Measurements from ENCODE around the gene CNOT6.
"Not testable (repeated sequence)": the region's sequence is repeated elsewhere in the genome, so short reads cannot be mapped to it uniquely, and the experiment has no call there.

Gene CNOT6

DNA sequence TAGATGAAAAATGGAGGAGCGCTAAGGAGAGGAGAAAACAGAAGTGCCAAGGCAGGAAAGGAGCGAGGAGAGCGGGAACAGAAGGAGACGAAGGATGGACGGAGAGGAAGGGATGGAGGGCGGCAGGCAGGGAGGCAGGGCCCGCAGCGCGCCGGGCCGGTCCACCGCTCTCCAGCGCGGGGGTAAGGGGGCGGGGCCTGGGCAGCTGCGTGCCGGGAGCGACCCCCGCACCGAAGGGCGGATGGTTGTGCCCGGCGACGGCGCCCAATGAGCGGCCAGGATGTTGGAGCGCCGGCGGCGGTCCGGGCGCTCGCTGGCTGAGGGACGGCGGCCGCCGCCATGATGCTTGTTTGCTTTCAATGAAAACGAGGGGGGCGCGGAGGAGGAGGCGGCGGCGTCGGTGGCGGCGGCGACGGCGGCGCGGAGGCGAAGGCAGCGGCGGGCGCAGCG lies at the start of gene CNOT6:
TSS of gene CNOT6 (plus strand) at position 320 of the 450 bp plus-strand sequence. CDS start 34,898 bp downstream, outside the sequence.
- TF ChIP-seq ZNF274 (IDR thresholded peaks at IDR 0.05; ENCODE audit: low read depth, low read length) = no peak
- peak within 1 kb of the TSS; percentile 94 for H3K4me3 ChIP-seq (ENCODE audit: low read length)

DNA sequence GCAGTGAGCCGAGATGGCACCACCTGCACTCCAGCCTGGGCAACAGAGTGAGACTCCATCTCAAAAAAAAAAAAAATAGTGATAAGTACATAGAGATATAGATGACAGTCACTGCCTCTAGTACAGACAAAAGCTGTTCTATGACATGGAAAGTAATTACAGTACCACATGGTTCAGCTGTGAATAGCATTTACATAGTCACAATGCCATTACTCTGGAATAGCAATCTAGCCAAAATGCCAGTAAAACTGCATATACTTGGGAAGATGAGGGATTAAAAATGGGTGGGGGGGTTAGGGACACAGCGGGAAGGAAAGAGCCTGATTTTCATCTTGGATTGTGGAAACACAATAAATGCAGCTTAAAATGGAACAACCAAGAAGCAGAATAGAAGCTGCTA lies 39.4 kb upstream of the CNOT6 start:
- no peak overlapping the region for H3K4me3 ChIP-seq (ENCODE audit: low read length)
- TF ChIP-seq ZNF274 (IDR thresholded peaks at IDR 0.05; ENCODE audit: low read depth, low read length) = no peak

DNA sequence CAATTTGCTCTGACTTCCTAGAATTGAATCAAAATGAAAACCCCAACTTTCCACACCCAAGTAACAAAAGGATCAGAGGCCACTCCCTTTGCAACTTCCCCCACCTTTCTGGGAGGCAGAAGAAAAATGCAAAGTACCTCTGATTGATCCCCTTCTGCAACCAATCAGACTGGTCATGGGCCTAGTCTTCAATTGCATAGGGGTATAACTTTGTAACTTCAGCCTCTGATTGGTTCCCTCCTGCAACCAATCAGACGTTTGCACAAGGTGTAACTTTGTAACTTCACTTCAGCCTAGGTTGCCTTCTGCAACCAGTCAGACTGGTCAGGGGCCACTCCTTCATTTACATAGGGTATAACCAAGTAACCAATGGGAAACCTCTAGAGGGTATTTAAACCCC lies 38.3 kb upstream of the CNOT6 start:
- no peak overlapping the region for H3K4me3 ChIP-seq (ENCODE audit: low read length)
- no peak for TF ChIP-seq ZNF274 (IDR thresholded peaks at IDR 0.05; ENCODE audit: low read depth, low read length)

DNA sequence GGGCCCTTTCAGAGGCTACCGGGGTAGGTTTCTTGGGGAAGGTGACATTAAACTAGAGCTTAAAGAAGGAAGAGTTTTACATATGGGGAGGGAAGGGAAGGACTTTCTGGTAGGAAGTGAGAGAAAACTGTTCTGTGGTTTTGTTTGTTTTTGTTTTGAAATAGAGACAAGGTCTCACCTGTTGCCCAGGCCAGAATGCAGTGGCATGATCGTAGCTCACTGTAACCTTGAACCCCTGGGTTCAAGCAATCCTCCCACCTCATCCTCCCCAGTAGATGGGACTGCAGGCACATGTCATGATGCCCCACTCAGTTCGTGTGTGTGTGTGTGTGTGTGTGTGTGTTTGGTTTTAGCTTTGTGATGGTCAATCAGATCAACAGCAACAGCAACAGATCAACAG lies 37.4 kb upstream of the CNOT6 start:
- H3K4me3 ChIP-seq (ENCODE audit: low read length) = no peak overlapping the region
- TF ChIP-seq ZNF274 (IDR thresholded peaks at IDR 0.05; ENCODE audit: low read depth, low read length) = no peak

DNA sequence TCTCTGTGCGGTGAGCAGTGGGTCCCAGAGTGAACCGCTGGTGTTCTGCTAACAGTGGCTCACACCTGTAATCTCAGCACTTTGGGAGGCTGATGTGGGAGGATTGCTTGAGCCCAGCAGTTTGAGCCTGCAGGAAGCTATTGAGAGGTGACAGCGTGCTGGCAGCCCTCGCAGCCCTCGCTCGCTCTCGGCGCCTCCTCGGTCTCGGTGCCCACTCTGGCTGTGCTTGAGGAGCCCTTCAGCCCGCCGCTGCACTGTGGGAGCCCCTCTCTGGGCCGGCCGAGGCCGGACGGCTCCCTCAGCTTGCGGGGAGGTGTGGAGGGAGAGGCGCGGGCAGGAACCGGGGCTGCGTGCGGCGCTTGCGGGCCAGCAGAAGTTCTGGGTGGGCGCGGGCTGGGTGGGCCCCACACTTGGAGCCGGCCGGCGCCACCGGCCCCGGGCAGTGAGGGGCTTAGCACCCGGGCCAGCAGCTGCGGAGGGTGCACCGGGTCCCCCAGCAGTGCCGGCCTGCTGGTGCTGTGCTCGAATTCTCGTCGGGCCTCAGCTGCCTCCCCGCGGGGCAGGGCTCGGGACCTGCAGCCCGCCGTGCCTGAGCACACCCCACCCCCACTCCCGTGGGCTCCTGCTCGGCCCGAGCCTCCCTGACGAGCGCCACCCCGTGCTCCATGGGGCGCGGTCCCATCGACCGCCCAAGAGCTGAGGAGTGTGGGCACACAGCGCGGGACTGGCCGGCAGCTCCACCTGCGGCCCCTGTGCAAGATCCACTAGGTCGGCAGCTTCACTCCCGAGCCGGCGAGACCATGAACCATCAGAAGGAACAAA lies 35.1 kb upstream of the CNOT6 start:
- not testable (repeated sequence) for H3K4me3 ChIP-seq (ENCODE audit: low read length)

DNA sequence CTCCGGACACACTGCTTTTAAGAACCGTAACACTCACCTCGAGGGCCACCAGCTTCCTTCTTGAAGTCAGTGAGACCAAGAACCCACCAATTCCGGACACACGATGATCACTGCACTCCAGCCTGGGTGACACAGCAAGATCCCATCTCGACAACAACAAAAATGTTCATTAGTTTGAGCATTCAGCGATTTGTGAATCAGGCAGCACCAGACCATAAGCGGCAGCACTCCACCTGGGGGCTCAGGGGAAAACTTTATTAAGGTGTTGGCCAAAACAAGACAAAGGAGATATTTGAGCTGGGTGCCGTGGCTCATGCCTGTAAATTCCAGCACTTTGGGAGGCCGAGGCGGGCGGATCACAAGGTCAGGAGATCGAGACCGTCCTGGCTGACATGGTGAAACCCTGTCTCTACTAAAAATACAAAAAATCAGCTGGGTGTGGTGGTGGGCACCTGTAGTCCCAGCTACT lies 34.5 kb upstream of the CNOT6 start:
- not testable (repeated sequence) for H3K4me3 ChIP-seq (ENCODE audit: low read length)

DNA sequence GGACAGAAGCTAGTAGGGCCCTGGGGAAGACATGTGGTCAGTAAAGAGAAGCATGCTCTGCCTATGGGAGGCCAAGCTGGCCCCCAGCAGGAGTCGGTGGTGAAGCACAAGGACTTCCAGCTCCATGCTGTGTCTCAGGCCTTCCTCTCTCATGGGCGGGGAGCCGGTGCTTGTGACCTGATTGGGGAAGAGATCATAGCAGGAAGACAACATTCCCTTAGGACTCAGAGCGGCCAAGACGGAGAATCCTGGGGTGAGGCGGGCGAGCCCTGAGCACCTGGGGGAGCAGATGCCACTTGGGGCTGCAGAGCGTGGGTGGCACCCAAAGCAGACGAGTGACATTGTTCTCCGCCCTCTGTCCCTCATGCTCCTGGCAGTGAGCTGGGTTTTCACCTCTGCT lies 33.3 kb upstream of the CNOT6 start:
- H3K4me3 ChIP-seq (ENCODE audit: low read length) = no peak overlapping the region
- no peak for TF ChIP-seq ZNF274 (IDR thresholded peaks at IDR 0.05; ENCODE audit: low read depth, low read length)

DNA sequence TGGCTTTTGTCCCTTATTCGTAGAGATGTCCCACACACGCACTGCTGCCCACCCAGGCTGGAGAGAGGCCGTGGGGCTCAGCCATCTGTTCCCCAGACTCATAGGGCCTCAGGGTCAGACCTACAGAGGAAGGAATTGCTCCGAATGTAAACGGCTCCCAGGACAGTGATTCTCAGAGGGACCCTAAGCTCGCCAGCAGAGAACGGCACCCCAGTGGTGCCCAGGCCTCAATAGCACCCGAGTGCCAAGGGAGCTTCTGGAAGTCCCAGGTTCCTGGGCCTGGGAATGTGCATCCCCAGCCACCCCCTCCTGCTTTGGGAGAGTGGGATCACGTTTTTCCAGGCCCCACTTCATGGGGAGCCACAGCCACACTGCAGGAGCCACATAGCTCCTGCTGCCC lies 32.9 kb upstream of the CNOT6 start:
- no peak for TF ChIP-seq ZNF274 (IDR thresholded peaks at IDR 0.05; ENCODE audit: low read depth, low read length)
- H3K4me3 ChIP-seq (ENCODE audit: low read length) = no peak overlapping the region

DNA sequence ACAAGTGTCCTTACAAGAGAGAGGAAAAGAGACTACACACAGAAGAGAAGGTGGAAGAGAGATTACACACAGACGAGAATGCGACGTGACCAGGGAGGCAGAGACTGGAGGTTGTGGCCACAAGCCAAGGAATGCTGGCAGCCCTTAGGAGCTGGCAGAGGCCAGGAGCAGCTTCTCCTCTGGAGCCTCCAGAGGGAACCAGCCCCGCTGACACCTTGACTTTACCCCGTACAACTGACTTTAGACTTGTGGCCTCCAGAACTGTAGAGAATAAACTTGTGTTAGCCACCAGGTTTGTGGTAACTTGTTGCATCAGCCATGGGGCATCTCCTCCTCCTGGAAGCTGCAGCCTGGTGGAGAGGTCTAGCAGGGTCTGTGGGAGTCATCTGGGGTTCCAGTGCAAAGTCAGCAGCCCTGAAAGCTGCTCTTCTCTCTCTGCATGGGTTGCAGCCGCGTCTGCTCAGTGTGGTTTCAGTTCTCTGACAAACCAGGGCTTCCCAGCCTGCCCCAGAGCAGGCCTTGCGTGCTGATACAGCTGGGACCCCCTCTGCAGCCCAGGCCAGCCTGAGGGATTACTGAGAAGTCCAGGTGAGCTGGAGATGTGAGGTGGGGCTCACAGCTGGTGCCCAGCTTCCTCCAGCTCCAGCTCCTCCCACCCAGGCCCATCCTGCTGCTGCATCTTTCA lies 30.8 kb upstream of the CNOT6 start:
- no peak for TF ChIP-seq ZNF274 (IDR thresholded peaks at IDR 0.05; ENCODE audit: low read depth, low read length)
- no peak overlapping the region for H3K4me3 ChIP-seq (ENCODE audit: low read length)

DNA sequence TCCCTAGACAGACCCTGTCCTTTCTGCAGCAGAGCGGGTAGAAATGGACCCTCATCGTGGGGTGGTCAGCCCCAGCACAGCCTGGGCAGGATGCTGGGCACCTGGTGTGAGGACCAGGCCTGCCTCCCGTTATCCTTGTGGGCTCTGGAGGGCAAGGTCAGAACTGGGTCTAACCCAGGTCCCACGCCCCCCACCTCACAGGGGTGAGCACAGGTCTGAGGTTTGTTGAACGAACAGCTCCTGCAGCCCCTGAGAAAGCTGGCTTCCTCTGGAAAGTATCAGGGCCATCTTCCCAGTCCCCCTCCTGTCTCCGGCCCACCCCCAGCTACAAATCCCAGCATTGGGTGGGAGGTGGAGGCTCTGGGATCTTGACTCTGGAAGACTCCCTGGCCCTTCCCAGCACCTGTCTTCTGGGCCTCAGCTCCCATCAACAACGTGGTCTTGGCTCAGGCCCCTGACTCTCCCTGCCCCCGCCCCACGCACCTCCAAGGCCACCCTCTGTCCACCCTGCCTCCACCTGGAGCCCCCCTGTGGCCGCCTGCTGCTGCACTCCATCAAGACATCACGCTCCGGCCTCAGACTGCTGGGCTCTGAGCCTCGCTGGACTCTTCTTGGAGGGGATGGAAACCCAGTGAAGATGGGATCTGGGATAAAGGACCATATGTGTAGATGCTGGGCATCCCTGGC lies 30.1 kb upstream of the CNOT6 start:
- no peak for TF ChIP-seq ZNF274 (IDR thresholded peaks at IDR 0.05; ENCODE audit: low read depth, low read length)
- no peak overlapping the region for H3K4me3 ChIP-seq (ENCODE audit: low read length)

DNA sequence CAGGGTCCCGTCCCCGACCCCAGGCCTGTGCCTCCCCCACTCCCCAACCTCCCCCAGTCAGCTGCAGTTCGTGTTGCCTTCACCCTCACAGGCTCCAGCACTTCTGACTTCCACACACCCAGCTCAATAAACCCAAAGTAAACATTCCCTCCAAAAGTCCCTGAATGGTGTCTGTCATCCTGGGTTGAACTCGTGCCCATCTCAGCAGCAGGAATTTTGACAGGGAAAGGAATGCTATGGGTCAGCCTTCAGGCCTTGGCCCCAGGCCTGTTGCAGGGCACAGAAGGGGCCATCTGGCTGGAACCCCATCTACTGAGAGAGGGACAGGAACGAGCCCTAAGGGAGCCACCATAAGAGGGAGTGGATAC lies 29.6 kb upstream of the CNOT6 start:
- H3K4me3 ChIP-seq (ENCODE audit: low read length) = no peak overlapping the region
- TF ChIP-seq ZNF274 (IDR thresholded peaks at IDR 0.05; ENCODE audit: low read depth, low read length) = no peak

DNA sequence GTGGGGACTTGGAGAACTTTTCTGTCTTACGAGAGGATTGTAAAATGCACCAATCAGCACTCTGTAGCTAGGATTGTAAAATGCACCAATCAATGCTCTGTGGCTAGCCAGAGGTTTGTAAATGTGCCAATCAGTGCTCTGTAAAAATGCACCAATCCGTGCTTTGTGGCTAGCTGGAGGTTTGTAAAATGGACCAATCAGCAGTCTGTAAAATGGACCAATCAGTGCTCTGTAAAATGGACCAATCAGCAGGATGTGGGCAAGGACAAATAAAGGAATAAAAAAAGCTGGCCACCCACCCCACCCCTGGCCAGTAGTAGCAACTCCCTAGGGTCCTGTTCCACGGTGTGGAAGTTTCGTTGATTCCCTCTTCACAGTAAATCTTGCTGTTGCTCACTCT lies 29.1 kb upstream of the CNOT6 start:
- H3K4me3 ChIP-seq (ENCODE audit: low read length) = not testable (repeated sequence)

DNA sequence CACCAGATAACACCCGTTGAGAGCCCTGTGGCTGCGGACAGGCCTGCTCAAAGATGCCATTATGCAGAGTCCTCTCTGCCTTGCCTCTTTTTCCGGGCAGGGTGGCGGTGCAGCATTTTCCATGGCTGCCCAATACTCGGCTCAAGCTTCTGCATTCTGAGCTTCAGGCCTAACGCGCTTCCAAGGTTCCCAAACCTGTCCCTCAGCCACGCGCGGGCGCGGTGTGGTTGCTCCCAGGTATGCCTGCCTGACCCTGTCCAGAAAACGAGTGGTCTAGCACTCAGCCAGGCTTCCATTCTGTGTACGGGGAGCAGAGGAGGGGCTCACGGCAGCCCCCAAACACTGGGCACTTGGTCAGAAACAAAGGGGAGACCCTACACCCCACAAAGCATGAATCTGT lies 27.9 kb upstream of the CNOT6 start:
- H3K4me3 ChIP-seq (ENCODE audit: low read length) = no peak overlapping the region
- TF ChIP-seq ZNF274 (IDR thresholded peaks at IDR 0.05; ENCODE audit: low read depth, low read length) = no peak

DNA sequence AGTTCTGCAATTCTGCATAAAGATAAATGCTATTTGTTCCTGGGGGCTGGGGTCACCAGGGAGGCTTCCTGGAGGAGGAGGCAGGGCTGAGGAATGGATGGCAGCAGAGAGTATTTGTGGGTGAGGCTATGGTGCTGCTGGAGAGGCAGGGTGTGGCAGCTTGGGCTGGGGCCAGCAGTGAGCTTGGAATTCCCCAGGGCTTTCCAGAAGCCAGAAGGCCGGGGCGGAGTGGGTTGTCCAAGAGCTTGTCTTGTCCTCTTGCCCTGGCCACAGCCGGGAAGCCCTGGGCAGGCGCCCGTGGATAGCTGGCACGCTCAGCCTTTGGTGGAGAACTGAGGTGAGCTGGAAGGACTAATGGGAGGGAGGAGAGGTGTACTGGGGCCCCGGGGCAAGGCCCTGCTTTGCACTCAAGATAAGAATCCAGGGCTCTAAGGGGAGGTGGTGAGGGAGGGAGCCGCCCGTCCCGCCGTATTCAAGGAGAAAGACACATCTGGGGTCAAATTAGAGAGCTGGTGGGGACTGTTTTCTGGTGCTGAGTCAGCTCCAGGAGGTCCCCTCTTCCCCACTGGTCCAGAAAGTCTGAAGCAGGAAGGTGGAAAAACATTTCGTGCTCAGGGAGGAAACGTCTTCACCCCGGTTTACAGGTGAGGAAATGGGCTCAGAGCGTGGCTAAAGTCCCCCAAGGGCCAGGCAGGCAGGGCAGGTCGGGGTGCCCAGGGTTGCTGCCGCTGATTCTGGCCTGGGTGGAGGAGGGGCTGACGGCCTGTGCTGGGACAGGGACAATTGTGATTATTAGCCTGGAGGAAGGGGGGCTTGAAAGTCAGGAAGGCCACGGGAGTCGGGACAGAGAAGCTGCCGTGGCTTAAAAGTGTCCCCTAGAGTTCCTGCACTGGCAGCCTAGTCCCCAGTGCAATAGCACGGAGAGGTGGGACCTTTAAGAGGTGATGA lies 26.9 kb upstream of the CNOT6 start:
- no peak overlapping the region for H3K4me3 ChIP-seq (ENCODE audit: low read length)
- no peak for TF ChIP-seq ZNF274 (IDR thresholded peaks at IDR 0.05; ENCODE audit: low read depth, low read length)

Data from GM08714 (cell line).